SK-N-SH (cell line): ENCODE results near the gene ZNF507. TPM values are rescaled to one million over a fixed set of nuclear protein-coding genes. Genes with fewer than 3 reads are reported as not detected.

Source experiments
- CTCF ChIA-PET: fragments of 300-600, 350-600 bp; formaldehyde crosslinking; extraction: SDS; loops from one replicate; lab custom pipeline; 2021; lab: Yijun Ruan, JAX
- POLR2A ChIA-PET: fragments of 350-600 bp; sonication (Branson Sonifier 250); formaldehyde crosslinking; extraction: SDS; loops from one replicate; lab custom pipeline; 2020; ENCODE audit warnings: antibody characterized with exemption, inconsistent platforms; lab: Yijun Ruan, JAX
- DNase-seq: peaks from one replicate; pipeline ENCODE4 v3.0.0; 2012
- H2AFZ ChIP-seq: fragments of 200-600 bp; sonication (generic); 2 replicates; pipeline ENCODE4 v1.8.1; 2016; ENCODE audit warnings: antibody characterized with exemption, mild to moderate bottlenecking, low read depth
- H3F3A ChIP-seq: fragments of 200-600 bp; sonication (generic); replicated peaks from 2 replicates; pipeline ENCODE3; 2016; ENCODE audit warnings: antibody characterized with exemption, mild to moderate bottlenecking; ENCODE audit not compliant: insufficient read depth
- H3K27ac ChIP-seq, 2 experiments: fragments of 200-500 bp in 1 of 2; fragments of 200-600 bp in 1 of 2; sonication (Bioruptor generic) in 1 of 2; sonication (generic), shearing (Covaris generic) in 1 of 2; 2 replicates each; pipeline versions ENCODE4 v1.5.1 to v1.6.1; 2014 to 2016; ENCODE audit warnings: low read depth in 2 of 2, inconsistent platforms in 1 of 2, low read length in 1 of 2, mild to moderate bottlenecking in 1 of 2, mixed read lengths in 1 of 2
- H3K27me3 ChIP-seq: fragments of 200-600 bp; sonication (generic), shearing (Covaris generic); 2 replicates; pipeline ENCODE4 v1.6.1; 2016; ENCODE audit warnings: mixed run types; ENCODE audit not compliant: insufficient read depth
- H3K36me3 ChIP-seq, 2 experiments: fragments of 200-500 bp in 1 of 2; fragments of 200-600 bp in 1 of 2; sonication (Bioruptor generic) in 1 of 2; sonication (generic) in 1 of 2; replicated peaks in 1 of 2; 2 replicates each; pipeline versions ENCODE3 to v1.5.1; 2014 to 2016; ENCODE audit warnings: low read length in 1 of 2, mild to moderate bottlenecking in 1 of 2; ENCODE audit not compliant: insufficient read depth in 2 of 2, control insufficient read depth in 1 of 2
- H3K4me1 ChIP-seq, 2 experiments: fragments of 200-500 bp in 1 of 2; fragments of 200-600 bp in 1 of 2; sonication (Bioruptor generic) in 1 of 2; sonication (generic), shearing (Covaris generic) in 1 of 2; 2 replicates each; pipeline versions ENCODE4 v1.5.1 to v1.6.1; 2014 to 2016; ENCODE audit warnings: low read depth in 1 of 2, low read length in 1 of 2, mixed run types in 1 of 2; ENCODE audit not compliant: insufficient read depth in 2 of 2, control insufficient read depth in 1 of 2
- H3K4me2 ChIP-seq: fragments of 200-600 bp; sonication (generic), shearing (Covaris generic); 2 replicates; pipeline ENCODE4 v1.6.1; 2017; ENCODE audit warnings: mixed run types
- H3K4me3 ChIP-seq, 2 experiments: fragments of 200-500 bp in 1 of 2; fragments of 200-600 bp in 1 of 2; sonication (Bioruptor generic) in 1 of 2; sonication (generic), shearing (Covaris generic) in 1 of 2; 2 replicates each; pipeline versions ENCODE4 v1.5.1 to v1.8.1; 2014 to 2016; ENCODE audit warnings: low read depth in 2 of 2, inconsistent platforms in 1 of 2, low read length in 1 of 2, mild to moderate bottlenecking in 1 of 2, mixed read lengths in 1 of 2, moderate library complexity in 1 of 2
- H3K79me2 ChIP-seq: fragments of 200-600 bp; sonication (generic); 2 replicates; pipeline ENCODE4 v1.8.1; 2017; ENCODE audit warnings: mild to moderate bottlenecking; ENCODE audit not compliant: insufficient read depth
- H3K9ac ChIP-seq: fragments of 200-600 bp; sonication (generic); 2 replicates; pipeline ENCODE4 v1.6.1; 2017; ENCODE audit warnings: mixed run types
- H3K9me2 ChIP-seq: fragments of 200-600 bp; sonication (generic); 2 replicates; pipeline ENCODE4 v1.6.1; 2017; ENCODE audit warnings: mixed run types
- H3K9me3 ChIP-seq: fragments of 200-600 bp; sonication (generic); 2 replicates; pipeline ENCODE4 v1.6.1; 2017; ENCODE audit warnings: mixed run types, mild to moderate bottlenecking, moderate library complexity
- H4K20me1 ChIP-seq: fragments of 200-600 bp; sonication (generic); 2 replicates; pipeline ENCODE4 v1.6.1; 2017; ENCODE audit warnings: mild to moderate bottlenecking, mixed run types; ENCODE audit not compliant: insufficient read depth
- CHD2 ChIP-seq: fragments of 150-350 bp; IDR thresholded peaks from 2 replicates; pipeline ENCODE4 v1.6.1; 2018; ENCODE audit warnings: low read length; ENCODE audit not compliant: partially characterized antibody
- ELF1 ChIP-seq: IDR thresholded peaks from 2 replicates; pipeline ENCODE4 v1.4.0; 2012
- EZH2phosphoT487 ChIP-seq: fragments of 200-600 bp; sonication (generic); IDR thresholded peaks from 2 replicates; pipeline ENCODE4 v1.6.1; 2017; ENCODE audit warnings: low read depth, mixed run types, mild to moderate bottlenecking, antibody characterized with exemption, moderate library complexity, borderline replicate concordance
- FOXJ3 ChIP-seq: sonication (generic); formaldehyde crosslinking; IDR thresholded peaks from 2 replicates; pipeline ENCODE4 v1.5.1; 2020; ENCODE audit warnings: mild to moderate bottlenecking, missing genetic modification reagents
- FOXM1 ChIP-seq: IDR thresholded peaks from 2 replicates; pipeline ENCODE4 v1.4.0; 2012; ENCODE audit warnings: low read depth, mild to moderate bottlenecking
- GABPA ChIP-seq: IDR thresholded peaks from 2 replicates; pipeline ENCODE4 v1.4.0; 2012; ENCODE audit warnings: low read depth, mild to moderate bottlenecking
- GATA2 ChIP-seq: sonication (generic); formaldehyde crosslinking; IDR thresholded peaks from 2 replicates; pipeline ENCODE4 v1.5.0; 2020; ENCODE audit warnings: mild to moderate bottlenecking, missing genetic modification reagents
- JUND ChIP-seq: IDR thresholded peaks from 2 replicates; pipeline ENCODE4 v1.4.0; 2012
- NFIC ChIP-seq: IDR thresholded peaks from 2 replicates; pipeline ENCODE4 v1.4.0; 2012; ENCODE audit warnings: borderline replicate concordance
- POLR2AphosphoS5 ChIP-seq: IDR thresholded peaks from 2 replicates; pipeline ENCODE4 v1.6.1; 2012; ENCODE audit warnings: low read depth, low read length
- RAD21 ChIP-seq: IDR thresholded peaks from 2 replicates; pipeline ENCODE4 v1.6.1; 2012; ENCODE audit warnings: mild to moderate bottlenecking, low read length
- TAF1 ChIP-seq: IDR thresholded peaks from 2 replicates; pipeline ENCODE4 v1.6.1; 2012; ENCODE audit warnings: low read depth, mild to moderate bottlenecking, low read length, moderate library complexity, borderline replicate concordance
- TCF12 ChIP-seq: IDR thresholded peaks from 2 replicates; pipeline ENCODE4 v1.4.0; 2012
- TEAD4 ChIP-seq: IDR thresholded peaks from 2 replicates; pipeline ENCODE4 v1.4.0; 2012; ENCODE audit warnings: mild to moderate bottlenecking, borderline replicate concordance; ENCODE audit not compliant: insufficient read depth
- YY1 ChIP-seq: IDR thresholded peaks from 2 replicates; pipeline ENCODE4 v1.4.0; 2012; ENCODE audit warnings: low read depth, mild to moderate bottlenecking
- WGBS: methylation state at CpG from one replicate; pipeline ENCODE4 v1.1.6; 2017; ENCODE audit warnings: low lambda C conversion rate; 5-methylcytosine and 5-hydroxymethylcytosine counted together
- polyA plus RNA-seq, 3 experiments: library from polyadenylated mRNA; depleted of rRNA; stranded (reverse); fragments of >200 nt; gene quantifications; 2 replicates each; pipeline ENCODE4 v1.2.3, GENCODE V29; 2012
- TF ChIP-seq, protein P1 (sequence below): fragments of 150-350 bp; IDR thresholded peaks from 2 replicates; pipeline ENCODE4 v1.6.1; 2017; ENCODE audit warnings: antibody characterized with exemption, low read length, low read depth, borderline replicate concordance
- TF ChIP-seq, protein P2 (sequence below): fragments of 150-350 bp; IDR thresholded peaks from 2 replicates; pipeline ENCODE4 v1.6.1; 2016; ENCODE audit warnings: mild to moderate bottlenecking, low read depth, low read length
- TF ChIP-seq, protein P3 (sequence below): IDR thresholded peaks from 2 replicates; pipeline ENCODE4 v1.4.0; 2012; ENCODE audit warnings: low read depth, borderline replicate concordance
- TF ChIP-seq, protein P4 (sequence below): fragments of 200-600 bp; sonication (generic); IDR thresholded peaks from 2 replicates; pipeline ENCODE4 v1.6.1; 2017; ENCODE audit warnings: antibody characterized with exemption, mild to moderate bottlenecking, moderate library complexity

The ZNF507 gene
- polyA plus RNA-seq, 1 of the 3 experiments (the other 2 are of a cell fraction), result 6.8 TPM

DNA sequence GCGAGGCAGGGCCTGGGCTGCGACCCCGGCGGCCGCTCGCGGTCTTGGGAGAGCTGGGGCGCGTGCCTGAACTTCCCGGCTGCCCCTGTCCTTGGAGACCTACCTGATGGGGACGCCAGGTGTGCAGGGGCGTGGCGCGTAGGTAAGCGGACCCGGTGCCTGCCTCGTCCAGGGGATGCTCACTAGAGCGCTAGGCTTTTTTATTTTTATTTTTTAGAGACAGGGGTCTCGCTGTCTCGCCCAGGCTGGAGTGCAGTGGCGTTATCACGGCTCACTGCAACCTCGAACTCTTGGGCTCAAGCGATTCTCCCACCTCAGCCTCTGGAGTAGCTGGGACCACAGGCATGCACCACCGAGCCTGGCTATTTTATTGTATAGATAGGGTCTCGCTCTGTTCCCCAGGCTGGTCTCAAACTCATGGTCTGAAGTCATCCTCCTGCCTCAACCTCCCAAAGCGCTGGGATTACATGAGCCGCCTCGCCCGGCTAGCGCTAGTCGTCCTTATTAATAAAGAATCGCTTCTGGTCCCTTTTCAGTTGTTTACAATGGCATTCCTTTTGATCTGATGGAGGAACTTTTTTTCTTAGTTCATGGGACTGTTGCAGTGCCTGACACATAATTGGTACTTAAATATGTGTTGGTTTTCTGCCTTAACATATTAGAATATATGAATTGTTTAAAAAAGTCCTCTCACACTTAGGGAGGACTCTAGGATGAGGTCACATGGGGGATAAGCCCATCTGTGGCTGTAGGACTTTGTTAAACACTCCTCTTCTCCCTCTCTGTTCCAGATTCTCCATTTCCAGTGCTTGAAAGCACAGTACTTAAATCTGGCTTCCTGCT is 61.0 kb downstream of the ZNF507 start:
- H3K27me3 ChIP-seq, result no peaks in the 10 kb centered on the region
- no peaks in the 10 kb centered on the region for H3K9me2 ChIP-seq
- peak overlapping the region; percentile 97 for H3K4me2 ChIP-seq
- H3K9ac ChIP-seq, result peak overlapping the region; percentile 97
- TF ChIP-seq, protein P1, sequence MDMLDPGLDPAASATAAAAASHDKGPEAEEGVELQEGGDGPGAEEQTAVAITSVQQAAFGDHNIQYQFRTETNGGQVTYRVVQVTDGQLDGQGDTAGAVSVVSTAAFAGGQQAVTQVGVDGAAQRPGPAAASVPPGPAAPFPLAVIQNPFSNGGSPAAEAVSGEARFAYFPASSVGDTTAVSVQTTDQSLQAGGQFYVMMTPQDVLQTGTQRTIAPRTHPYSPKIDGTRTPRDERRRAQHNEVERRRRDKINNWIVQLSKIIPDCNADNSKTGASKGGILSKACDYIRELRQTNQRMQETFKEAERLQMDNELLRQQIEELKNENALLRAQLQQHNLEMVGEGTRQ, result no peak
- no peak for TF ChIP-seq FOXM1
- TF ChIP-seq FOXJ3, result no peak
- TF ChIP-seq ELF1, result no peak
- TF ChIP-seq JUND, result no peak
- TF ChIP-seq TEAD4, result no peak
- no peak for TF ChIP-seq NFIC
- TF ChIP-seq CHD2, result no peak
- no peak for TF ChIP-seq TAF1
- TF ChIP-seq POLR2AphosphoS5, result no peak; the same call in 1 of the 2 replicates
- no peaks in the 10 kb centered on the region for H3K9me3 ChIP-seq
- WGBS, result 12% methylated on average over 29 of the region's 33 CpGs
- no peaks in the 10 kb centered on the region for H3F3A ChIP-seq
- peak overlapping the region; percentile 55 to 94; a peak in 2 of 4 replicates for H3K27ac ChIP-seq
- H2AFZ ChIP-seq, result peak overlapping the region; percentile 88; the same call in 1 of the 2 replicates
- peaks cover 45% of the 10 kb centered on the region for H3K79me2 ChIP-seq
- peak; percentile 18 for DNase-seq
- peaks cover 27 to 32% of the 10 kb centered on the region in 2 experiments for H3K36me3 ChIP-seq
- ChIA-PET POLR2A (interaction anchor here (0.7 to 1.5 kb wide), 6 partner anchors 12 to 175 kb away, joined by 3 to 9 read pairs (median 4); partner anchors contain the start of genes PDCD5 and ZNF507), CTCF (interaction anchor here (0.6 to 1.5 kb wide), 5 partner anchors 29 to 1741 kb away, joined by 3 to 5 read pairs (median 3); no protein-coding TSS in a partner anchor)
- peaks cover 14 to 19% of the 10 kb centered on the region in 2 experiments for H3K4me1 ChIP-seq
- peak overlapping the region; percentile 66 to 90 for H3K4me3 ChIP-seq
- H4K20me1 ChIP-seq, result no peaks in the 10 kb centered on the region

DNA sequence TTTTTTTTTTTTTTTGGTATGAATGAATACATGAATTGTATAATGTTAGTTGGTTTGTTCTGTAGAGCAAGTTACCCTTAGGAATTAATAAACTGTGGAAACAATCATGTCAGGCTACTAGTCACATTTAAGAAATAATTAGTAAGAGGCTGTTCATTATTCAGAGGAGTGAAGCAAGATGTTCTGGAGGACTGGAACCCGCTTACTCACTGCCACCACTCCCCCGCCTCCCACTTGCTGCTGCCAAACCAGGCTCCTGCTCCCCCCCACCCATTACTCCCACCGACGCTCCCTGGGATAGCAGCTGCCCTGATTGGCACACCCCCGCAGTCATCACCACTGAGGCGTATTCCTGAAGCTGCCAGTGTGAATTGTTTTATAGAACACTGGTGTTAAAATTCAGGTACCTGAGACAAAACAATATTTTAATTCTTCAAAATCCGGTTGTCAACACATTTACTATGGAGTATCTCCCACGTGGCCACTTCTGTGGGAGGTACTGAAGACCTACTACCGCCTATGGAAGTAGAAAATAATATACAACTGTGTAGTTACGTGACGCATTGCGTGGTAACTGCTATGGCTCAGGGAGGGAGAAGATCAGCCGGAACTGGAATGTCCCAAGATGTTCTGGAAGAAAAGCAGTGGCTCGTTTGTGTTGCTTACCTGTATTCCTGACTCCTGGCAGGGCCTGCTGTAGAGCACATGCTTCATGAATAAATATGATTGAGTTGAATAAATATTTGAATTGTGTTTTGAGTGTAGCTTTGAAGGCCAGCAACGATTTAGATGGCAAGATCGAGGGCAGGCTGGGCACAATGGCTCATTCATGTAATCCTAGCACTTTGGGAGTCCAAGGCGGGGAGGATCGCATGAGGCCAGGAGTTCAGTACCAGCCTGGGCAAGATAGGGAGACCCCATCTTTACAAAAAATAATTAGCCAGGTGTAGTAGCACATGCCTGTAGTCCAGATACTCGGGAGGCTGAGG is 61.9 kb downstream of the ZNF507 start:
- CTCF ChIA-PET, result no interaction called here
- Histone ChIP-seq H4K20me1 (no peaks in the 10 kb centered on the region), H3K79me2 (peaks cover 45% of the 10 kb centered on the region), H3K27me3 (no peaks in the 10 kb centered on the region), H3K36me3 (peaks cover 32 to 40% of the 10 kb centered on the region in 2 experiments), H3K4me2 (peak overlapping the region; percentile 97), H2AFZ (peak overlapping the region; percentile 88; the same call in 1 of the 2 replicates), H3K4me1 (peaks cover 14 to 19% of the 10 kb centered on the region in 2 experiments), H3K4me3 (peak overlapping the region; percentile 66 to 90; a peak in 2 of 4 replicates), H3K27ac (no peak overlapping the region), H3K9me3 (no peaks in the 10 kb centered on the region), H3F3A (no peaks in the 10 kb centered on the region), H3K9me2 (no peaks in the 10 kb centered on the region), H3K9ac (peak overlapping the region; percentile 97; the same call in 1 of the 2 replicates)
- 91% methylated on average over 19 of the region's 19 CpGs for WGBS
- POLR2A ChIA-PET, result no interaction called here
- DNase-seq, result peak; percentile 36
- no peak for TF ChIP-seq GATA2 (CRISPR knock-in tag)
- TF ChIP-seq EZH2phosphoT487, result no peak
- TF ChIP-seq YY1, result no peak
- no peak for TF ChIP-seq POLR2AphosphoS5
- TF ChIP-seq, protein P2, sequence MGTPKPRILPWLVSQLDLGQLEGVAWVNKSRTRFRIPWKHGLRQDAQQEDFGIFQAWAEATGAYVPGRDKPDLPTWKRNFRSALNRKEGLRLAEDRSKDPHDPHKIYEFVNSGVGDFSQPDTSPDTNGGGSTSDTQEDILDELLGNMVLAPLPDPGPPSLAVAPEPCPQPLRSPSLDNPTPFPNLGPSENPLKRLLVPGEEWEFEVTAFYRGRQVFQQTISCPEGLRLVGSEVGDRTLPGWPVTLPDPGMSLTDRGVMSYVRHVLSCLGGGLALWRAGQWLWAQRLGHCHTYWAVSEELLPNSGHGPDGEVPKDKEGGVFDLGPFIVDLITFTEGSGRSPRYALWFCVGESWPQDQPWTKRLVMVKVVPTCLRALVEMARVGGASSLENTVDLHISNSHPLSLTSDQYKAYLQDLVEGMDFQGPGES, result no peak
- no peak for TF ChIP-seq TCF12
- TF ChIP-seq, protein P3, sequence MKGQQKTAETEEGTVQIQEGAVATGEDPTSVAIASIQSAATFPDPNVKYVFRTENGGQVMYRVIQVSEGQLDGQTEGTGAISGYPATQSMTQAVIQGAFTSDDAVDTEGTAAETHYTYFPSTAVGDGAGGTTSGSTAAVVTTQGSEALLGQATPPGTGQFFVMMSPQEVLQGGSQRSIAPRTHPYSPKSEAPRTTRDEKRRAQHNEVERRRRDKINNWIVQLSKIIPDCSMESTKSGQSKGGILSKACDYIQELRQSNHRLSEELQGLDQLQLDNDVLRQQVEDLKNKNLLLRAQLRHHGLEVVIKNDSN, result no peak
- no peak for TF ChIP-seq RAD21
- TF ChIP-seq, protein P4, sequence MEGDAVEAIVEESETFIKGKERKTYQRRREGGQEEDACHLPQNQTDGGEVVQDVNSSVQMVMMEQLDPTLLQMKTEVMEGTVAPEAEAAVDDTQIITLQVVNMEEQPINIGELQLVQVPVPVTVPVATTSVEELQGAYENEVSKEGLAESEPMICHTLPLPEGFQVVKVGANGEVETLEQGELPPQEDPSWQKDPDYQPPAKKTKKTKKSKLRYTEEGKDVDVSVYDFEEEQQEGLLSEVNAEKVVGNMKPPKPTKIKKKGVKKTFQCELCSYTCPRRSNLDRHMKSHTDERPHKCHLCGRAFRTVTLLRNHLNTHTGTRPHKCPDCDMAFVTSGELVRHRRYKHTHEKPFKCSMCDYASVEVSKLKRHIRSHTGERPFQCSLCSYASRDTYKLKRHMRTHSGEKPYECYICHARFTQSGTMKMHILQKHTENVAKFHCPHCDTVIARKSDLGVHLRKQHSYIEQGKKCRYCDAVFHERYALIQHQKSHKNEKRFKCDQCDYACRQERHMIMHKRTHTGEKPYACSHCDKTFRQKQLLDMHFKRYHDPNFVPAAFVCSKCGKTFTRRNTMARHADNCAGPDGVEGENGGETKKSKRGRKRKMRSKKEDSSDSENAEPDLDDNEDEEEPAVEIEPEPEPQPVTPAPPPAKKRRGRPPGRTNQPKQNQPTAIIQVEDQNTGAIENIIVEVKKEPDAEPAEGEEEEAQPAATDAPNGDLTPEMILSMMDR, result no peak
- TF ChIP-seq GABPA, result no peak
